Upper lobe of left lung (tissue), 6 donors: ENCODE results near the gene SLC25A1. TPM values are rescaled to one million over a fixed set of nuclear protein-coding genes. Genes with fewer than 3 reads are reported as not detected.

Source experiments
- ATAC-seq, 2 donors: fragments of 200-7000 bp; cut with Tn5 transposase; one replicate each; pipeline ENCODE4 v1.9.1; 2022; ENCODE audit warnings: mild to moderate bottlenecking in 2 of 2, moderate library complexity in 2 of 2; ENCODE audit not compliant: low FRiP score in 2 of 2
- DNase-seq, 2 donors: peaks; one replicate each; pipeline ENCODE4 v3.0.0-alpha.2; 2019 to 2020
- H3K27ac ChIP-seq, 4 donors: fragments of 200-600 bp; sonication (generic); one replicate each; pipeline ENCODE4 v1.5.1; 2016 to 2019
- H3K27me3 ChIP-seq, 4 donors: fragments of 200-600 bp; sonication (generic); one replicate each; pipeline ENCODE4 v1.5.1; 2017 to 2019
- H3K36me3 ChIP-seq, 4 donors: fragments of 200-600 bp; sonication (generic); one replicate each; pipeline ENCODE4 v1.5.1; 2016 to 2019
- H3K4me1 ChIP-seq, 4 donors: fragments of 200-600 bp; sonication (generic); one replicate each; pipeline ENCODE4 v1.5.1; 2018 to 2019
- H3K4me3 ChIP-seq, 4 donors: fragments of 200-600 bp; sonication (generic); one replicate each; pipeline ENCODE4 v1.5.1; 2017 to 2019; ENCODE audit warnings: mild to moderate bottlenecking in 2 of 4, moderate library complexity in 1 of 4
- H3K9me3 ChIP-seq, 4 donors: fragments of 200-600 bp; sonication (generic); one replicate each; pipeline ENCODE4 v1.5.1; 2018 to 2019
- CTCF ChIP-seq, 6 experiments: fragments of 450-650 bp in 4 of 6; fragments of 200-600 bp in 2 of 6; sonication (generic) in 2 of 6; IDR thresholded peaks; one replicate each; pipeline ENCODE4 v1.5.1; 2016 to 2019; ENCODE audit warnings: antibody characterized with exemption in 6 of 6
- EP300 ChIP-seq, 4 donors: sonication (generic); formaldehyde crosslinking; IDR thresholded peaks; one replicate each; pipeline ENCODE4 v1.5.1; 2017; ENCODE audit warnings: antibody characterized with exemption in 4 of 4, control low read depth in 2 of 4
- POLR2A ChIP-seq, 4 donors: fragments of 450-650 bp; IDR thresholded peaks; one replicate each; pipeline ENCODE4 v1.5.1; 2016 to 2017; ENCODE audit warnings: antibody characterized with exemption in 4 of 4, mild to moderate bottlenecking in 2 of 4
- POLR2AphosphoS5 ChIP-seq, 2 donors: sonication (generic); formaldehyde crosslinking; IDR thresholded peaks; one replicate each; pipeline ENCODE4 v1.5.1; 2017; ENCODE audit warnings: antibody characterized with exemption in 2 of 2
- WGBS, 2 donors: methylation state at CpG; one replicate each; pipeline ENCODE4 v1.1.5; 2017 to 2018; 5-methylcytosine and 5-hydroxymethylcytosine counted together
- total RNA-seq, 6 donors: library from RNA; depleted of rRNA in 4 of 6; stranded (reverse); fragments of >200 nt in 4 of 6; gene quantifications; one replicate each; pipeline versions ENCODE4 v1.1.0 to v1.2.1, GENCODE V29; 2016 to 2021
- donor health status: DM: no; HTN: no; CAD: no; lungs with moderate emphysema.
- donor health status: DM: no; HTN: yes; CAD: no; lungs with severe emphysema.

The SLC25A1 gene
- total RNA-seq, 6 donors from 2014 or later = 26.2 to 82.1 (median 71.5) TPM

GRCh38 chr22:19208287-19208847, 29.8 kb upstream of the SLC25A1 start:
- no peak for TF ChIP-seq POLR2AphosphoS5 (IDR thresholded peaks at IDR 0.05)
- TF ChIP-seq POLR2A (IDR thresholded peaks at IDR 0.05) = no peak
- no peak for TF ChIP-seq CTCF (IDR thresholded peaks at IDR 0.05)
- TF ChIP-seq EP300 (IDR thresholded peaks at IDR 0.05) = no peak
- Histone ChIP-seq H3K9me3 (no peaks in the 10 kb centered on the region), H3K36me3 (peaks cover 0 to 27% (median 0%) of the 10 kb centered on the region in 4 donors), H3K4me1 (no peaks in the 10 kb centered on the region), H3K4me3 (no peak overlapping the region), H3K27ac (no peak overlapping the region), H3K27me3 (no peaks in the 10 kb centered on the region)
- no peak for DNase-seq
- WGBS, 2 donors = 72 to 90% methylated on average over 4 of the region's 4 CpGs
- no peak for ATAC-seq

- TF ChIP-seq POLR2AphosphoS5 (IDR thresholded peaks at IDR 0.05) (no peak), CTCF (IDR thresholded peaks at IDR 0.05) (no peak), EP300 (IDR thresholded peaks at IDR 0.05) (no peak), POLR2A (IDR thresholded peaks at IDR 0.05) (no peak)
- DNase-seq = no peak
- WGBS, 2 donors = 84 to 93% methylated on average over 5 of the region's 5 CpGs
- Histone ChIP-seq H3K4me1 (no peaks in the 10 kb centered on the region), H3K4me3 (no peak overlapping the region), H3K27ac (no peak overlapping the region), H3K9me3 (no peaks in the 10 kb centered on the region), H3K27me3 (no peaks in the 10 kb centered on the region), H3K36me3 (peaks cover 0 to 27% (median 0%) of the 10 kb centered on the region in 4 donors)
- no peak for ATAC-seq
Measured at GRCh38 chr22:19207884-19208283, 29.3 kb upstream of the SLC25A1 start.

- no peaks in the 10 kb centered on the region for H3K9me3 ChIP-seq
- peaks cover 0 to 27% (median 0%) of the 10 kb centered on the region in 4 donors for H3K36me3 ChIP-seq
- H3K4me3 ChIP-seq = no peak overlapping the region
- H3K4me1 ChIP-seq = no peaks in the 10 kb centered on the region
- ATAC-seq (no peak), DNase-seq (no peak)
- no peak for TF ChIP-seq POLR2A (IDR thresholded peaks at IDR 0.05)
- no peak for TF ChIP-seq POLR2AphosphoS5 (IDR thresholded peaks at IDR 0.05)
- TF ChIP-seq CTCF (IDR thresholded peaks at IDR 0.05) = no peak
- TF ChIP-seq EP300 (IDR thresholded peaks at IDR 0.05) = no peak
- 89 to 91% methylated on average over 9 of the region's 9 CpGs for WGBS, 2 donors
- H3K27me3 ChIP-seq = no peaks in the 10 kb centered on the region
- no peak overlapping the region for H3K27ac ChIP-seq
Measured at GRCh38 chr22:19207401-19207808, 28.9 kb upstream of the SLC25A1 start.

- H3K4me3 ChIP-seq = no peak overlapping the region
- peaks cover 0 to 27% (median 0%) of the 10 kb centered on the region in 4 donors for H3K36me3 ChIP-seq
- H3K4me1 ChIP-seq = no peaks in the 10 kb centered on the region
- ATAC-seq (no peak), DNase-seq (no peak)
- H3K27ac ChIP-seq = no peak overlapping the region
- H3K27me3 ChIP-seq = no peaks in the 10 kb centered on the region
- WGBS, 2 donors = 87 to 93% methylated on average over 6 of the region's 6 CpGs
- TF ChIP-seq POLR2A (IDR thresholded peaks at IDR 0.05) (no peak), POLR2AphosphoS5 (IDR thresholded peaks at IDR 0.05) (no peak), EP300 (IDR thresholded peaks at IDR 0.05) (no peak), CTCF (IDR thresholded peaks at IDR 0.05) (no peak)
- H3K9me3 ChIP-seq = no peaks in the 10 kb centered on the region
Measured at GRCh38 chr22:19206287-19206686, 27.8 kb upstream of the SLC25A1 start.

DNA sequence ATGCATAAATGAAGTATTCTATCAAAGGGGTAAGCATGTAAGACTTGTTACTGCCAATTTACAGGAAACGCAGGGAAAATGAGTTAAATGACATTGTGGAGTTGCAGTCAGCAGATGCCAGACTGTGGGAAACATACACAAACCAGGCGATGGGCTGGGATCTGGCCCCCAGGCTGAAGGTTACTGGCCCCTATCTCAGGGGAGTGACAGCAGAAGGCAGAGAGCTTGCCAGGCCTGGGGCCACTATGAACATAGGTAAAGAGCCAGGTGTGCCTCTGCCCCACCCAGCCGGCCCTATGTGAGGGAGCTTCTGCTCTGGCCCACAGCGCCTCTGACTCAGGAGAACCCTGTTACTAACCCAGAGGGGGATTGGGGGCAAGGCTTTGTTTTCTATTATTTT, 26.1 kb upstream of the SLC25A1 start:
- Histone ChIP-seq H3K4me1 (no peaks in the 10 kb centered on the region), H3K4me3 (no peak overlapping the region), H3K9me3 (no peaks in the 10 kb centered on the region), H3K27ac (no peak overlapping the region), H3K36me3 (peaks cover 0 to 22% (median 0%) of the 10 kb centered on the region in 4 donors), H3K27me3 (no peaks in the 10 kb centered on the region)
- no peak for DNase-seq
- WGBS, 2 donors = 95 to 96% methylated on average over 4 of the region's 4 CpGs
- ATAC-seq = no peak
- TF ChIP-seq POLR2A (IDR thresholded peaks at IDR 0.05) (no peak), EP300 (IDR thresholded peaks at IDR 0.05) (no peak), POLR2AphosphoS5 (IDR thresholded peaks at IDR 0.05) (no peak), CTCF (IDR thresholded peaks at IDR 0.05) (no peak)
